GM21717 (cell line): Measurements from ENCODE around the gene YLPM1.
"Not testable (repeated sequence)": the region's sequence is repeated elsewhere in the genome, so short reads cannot be mapped to it uniquely, and the experiment has no call there.

ENCODE experiments used
- ATAC-seq: cut with Tn5 transposase; IDR thresholded peaks from one replicate; pipeline ENCODE4 v1.9.1; 2021; ENCODE audit warnings: mild to moderate bottlenecking, moderate library complexity; ENCODE audit not compliant: unreplicated experiment

Gene YLPM1

GRCh38 chr14:74762917-74763802 lies at the start of gene YLPM1:
YLPM1 (plus strand) TSS chr14:74763316; CDS start chr14:74763490, 174 bp downstream.
- peak; percentile 86 for ATAC-seq

- ATAC-seq, result no peak
Measured at GRCh38 chr14:74713395-74713735, 49.8 kb upstream of the YLPM1 start.

- ATAC-seq, result no peak
Measured at GRCh38 chr14:74720526-74720925, 42.6 kb upstream of the YLPM1 start.

GRCh38 chr14:74723134-74723533 lies 40.0 kb upstream of the YLPM1 start:
- ATAC-seq, result no peak

- no peak for ATAC-seq
Measured at GRCh38 chr14:74732387-74732786, 30.7 kb upstream of the YLPM1 start.

GRCh38 chr14:74733221-74733620 lies 29.9 kb upstream of the YLPM1 start:
- no peak for ATAC-seq

GRCh38 chr14:74735125-74735524 lies 28.0 kb upstream of the YLPM1 start:
- ATAC-seq, result no peak

- ATAC-seq, result no peak
Measured at GRCh38 chr14:74737753-74738325, 25.3 kb upstream of the YLPM1 start.

GRCh38 chr14:74739293-74740030 lies 23.7 kb upstream of the YLPM1 start:
- no peak for ATAC-seq

- no peak for ATAC-seq
Measured at GRCh38 chr14:74747237-74747636, 15.9 kb upstream of the YLPM1 start.

- no peak for ATAC-seq
Measured at GRCh38 chr14:74754157-74754556, 9.0 kb upstream of the YLPM1 start.

GRCh38 chr14:74754899-74755298 lies 8.2 kb upstream of the YLPM1 start:
- no peak for ATAC-seq

- ATAC-seq, result no peak
Measured at GRCh38 chr14:74756326-74756725, 6.8 kb upstream of the YLPM1 start.

GRCh38 chr14:74758505-74758904 lies 4.6 kb upstream of the YLPM1 start:
- not testable (repeated sequence) for ATAC-seq

GRCh38 chr14:74763803-74764531 lies 851 bp downstream of the YLPM1 start:
- ATAC-seq, result no peak

- no peak for ATAC-seq
Measured at GRCh38 chr14:74765721-74766120, 2.6 kb downstream of the YLPM1 start.

- no peak for ATAC-seq
Measured at GRCh38 chr14:74771399-74771798, 8.3 kb downstream of the YLPM1 start.

GRCh38 chr14:74784634-74785033 lies 21.5 kb downstream of the YLPM1 start:
- no peak for ATAC-seq

- no peak for ATAC-seq
Measured at GRCh38 chr14:74785056-74785613, 22.0 kb downstream of the YLPM1 start.

- no peak for ATAC-seq
Measured at GRCh38 chr14:74786796-74787315, 23.7 kb downstream of the YLPM1 start.
